Ishikawa (cell line): Measurements from ENCODE around the gene MDM4.

Source experiments
- CEBPB ChIP-seq: IDR thresholded peaks from 2 replicates; pipeline ENCODE4 v1.6.1; 2012
- CREB1 ChIP-seq: IDR thresholded peaks from 2 replicates; pipeline ENCODE4 v1.6.1; 2012; ENCODE audit warnings: low read depth
- EGR1 ChIP-seq: IDR thresholded peaks from 2 replicates; pipeline ENCODE4 v1.6.1; 2012
- EP300 ChIP-seq: IDR thresholded peaks from 2 replicates; pipeline ENCODE4 v1.6.1; 2012; ENCODE audit warnings: borderline replicate concordance
- FOXM1 ChIP-seq: IDR thresholded peaks from 2 replicates; pipeline ENCODE4 v1.6.1; 2012; ENCODE audit warnings: low read depth, borderline replicate concordance
- MAX ChIP-seq: IDR thresholded peaks from 2 replicates; pipeline ENCODE4 v1.6.1; 2012
- NFIC ChIP-seq: IDR thresholded peaks from 2 replicates; pipeline ENCODE4 v1.6.1; 2012
- RAD21 ChIP-seq: IDR thresholded peaks from 2 replicates; pipeline ENCODE4 v1.6.1; 2012; ENCODE audit warnings: low read depth
- REST ChIP-seq: IDR thresholded peaks from 2 replicates; pipeline ENCODE4 v1.6.1; 2012; ENCODE audit warnings: low read depth, mild to moderate bottlenecking
- TAF1 ChIP-seq: IDR thresholded peaks from 2 replicates; pipeline ENCODE4 v1.6.1; 2012; ENCODE audit warnings: low read depth, mild to moderate bottlenecking
- TCF12 ChIP-seq: IDR thresholded peaks from 2 replicates; pipeline ENCODE4 v1.6.1; 2012; ENCODE audit warnings: low read depth
- TEAD4 ChIP-seq: IDR thresholded peaks from 2 replicates; pipeline ENCODE4 v1.6.1; 2012
- USF1 ChIP-seq: IDR thresholded peaks from 2 replicates; pipeline ENCODE4 v1.6.1; 2012
- YY1 ChIP-seq: IDR thresholded peaks from 2 replicates; pipeline ENCODE4 v1.6.1; 2012; ENCODE audit warnings: low read depth
- ZBTB7A ChIP-seq: IDR thresholded peaks from 2 replicates; pipeline ENCODE4 v1.6.1; 2012; ENCODE audit warnings: low read depth

MDM4 gene

GRCh38 chr1:204568576-204569315 lies 52.5 kb downstream of the MDM4 start:
- TF ChIP-seq EP300 = no peak
- TF ChIP-seq USF1 = no peak
- no peak for TF ChIP-seq FOXM1

- TF ChIP-seq NFIC (no peak), ZBTB7A (no peak)
Observed at GRCh38 chr1:204569478-204569877, 53.3 kb downstream of the MDM4 start.

GRCh38 chr1:204571128-204571527 lies 54.9 kb downstream of the MDM4 start:
- no peak for TF ChIP-seq EP300
- no peak for TF ChIP-seq MAX
- TF ChIP-seq YY1 = no peak
- no peak for TF ChIP-seq CEBPB

GRCh38 chr1:204571631-204572030 lies 55.4 kb downstream of the MDM4 start:
- TF ChIP-seq YY1 = no peak

- no peak for TF ChIP-seq NFIC
- TF ChIP-seq MAX = no peak
- no peak for TF ChIP-seq TEAD4
- no peak for TF ChIP-seq RAD21
- TF ChIP-seq REST = no peak
- no peak for TF ChIP-seq TCF12
- no peak for TF ChIP-seq EGR1
- TF ChIP-seq USF1 = no peak
- TF ChIP-seq FOXM1 = no peak
- no peak for TF ChIP-seq YY1
- TF ChIP-seq TAF1 = no peak
Observed at GRCh38 chr1:204572923-204573922, 57.0 kb downstream of the MDM4 start.

- TF ChIP-seq EP300 (no peak), CEBPB (no peak), EGR1 (no peak), NFIC (no peak), TAF1 (no peak), CREB1 (no peak), YY1 (no peak), MAX (no peak), FOXM1 (no peak), USF1 (no peak), TCF12 (no peak), ZBTB7A (no peak), RAD21 (no peak), REST (no peak), TEAD4 (no peak)
Observed at GRCh38 chr1:204574016-204574864, 58.0 kb downstream of the MDM4 start.
